GM19468 (cell line): ENCODE measurements around the gene SCRN2.

Experiments
- ATAC-seq: cut with Tn5 transposase; IDR thresholded peaks from one replicate; pipeline ENCODE4 v1.9.1; 2021; ENCODE audit warnings: mild to moderate bottlenecking, moderate library complexity, moderate number of reproducible peaks; ENCODE audit not compliant: unreplicated experiment; ENCODE audit errors: extremely low read depth

Gene SCRN2

DNA sequence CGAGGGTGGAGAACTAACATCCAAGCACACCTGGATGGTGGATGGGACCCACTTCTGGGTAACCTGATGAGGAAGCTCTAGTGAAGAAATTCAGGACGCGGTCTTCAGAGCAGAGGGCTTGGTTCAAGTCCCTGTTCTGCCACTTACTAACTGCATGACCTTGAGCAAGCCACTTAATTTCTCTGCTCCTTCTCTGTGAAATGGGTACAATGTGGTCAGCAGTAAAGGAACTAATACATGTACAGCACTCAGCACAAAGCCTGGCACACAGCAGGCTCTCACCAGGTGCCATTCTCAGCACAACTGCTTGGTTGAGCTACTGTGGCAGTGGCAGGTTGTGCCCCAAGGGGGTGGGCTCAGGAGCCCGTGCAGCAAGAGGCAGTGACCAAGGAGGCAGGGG lies 17.6 kb downstream of the SCRN2 start:
- ATAC-seq: no peak

DNA sequence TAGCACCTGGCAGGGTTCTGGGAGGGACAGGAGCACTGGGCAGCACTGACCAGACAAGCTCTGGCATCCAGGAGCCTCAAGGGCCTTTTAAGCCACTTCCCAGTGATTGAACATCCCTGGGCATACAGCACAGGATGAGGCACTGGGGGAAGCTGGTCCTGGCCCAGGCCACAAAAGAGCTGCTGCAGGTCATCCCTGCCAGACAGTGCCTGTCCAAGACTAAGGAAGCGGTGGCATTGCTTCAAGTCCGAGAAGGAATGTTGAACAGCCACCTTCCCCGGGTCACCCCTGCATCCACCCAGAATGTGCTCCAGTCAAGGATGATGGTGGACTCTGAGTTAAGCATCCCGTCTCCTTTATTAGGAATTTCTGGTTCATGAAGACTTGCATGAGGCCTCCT lies 18.3 kb downstream of the SCRN2 start:
- no peak for ATAC-seq

DNA sequence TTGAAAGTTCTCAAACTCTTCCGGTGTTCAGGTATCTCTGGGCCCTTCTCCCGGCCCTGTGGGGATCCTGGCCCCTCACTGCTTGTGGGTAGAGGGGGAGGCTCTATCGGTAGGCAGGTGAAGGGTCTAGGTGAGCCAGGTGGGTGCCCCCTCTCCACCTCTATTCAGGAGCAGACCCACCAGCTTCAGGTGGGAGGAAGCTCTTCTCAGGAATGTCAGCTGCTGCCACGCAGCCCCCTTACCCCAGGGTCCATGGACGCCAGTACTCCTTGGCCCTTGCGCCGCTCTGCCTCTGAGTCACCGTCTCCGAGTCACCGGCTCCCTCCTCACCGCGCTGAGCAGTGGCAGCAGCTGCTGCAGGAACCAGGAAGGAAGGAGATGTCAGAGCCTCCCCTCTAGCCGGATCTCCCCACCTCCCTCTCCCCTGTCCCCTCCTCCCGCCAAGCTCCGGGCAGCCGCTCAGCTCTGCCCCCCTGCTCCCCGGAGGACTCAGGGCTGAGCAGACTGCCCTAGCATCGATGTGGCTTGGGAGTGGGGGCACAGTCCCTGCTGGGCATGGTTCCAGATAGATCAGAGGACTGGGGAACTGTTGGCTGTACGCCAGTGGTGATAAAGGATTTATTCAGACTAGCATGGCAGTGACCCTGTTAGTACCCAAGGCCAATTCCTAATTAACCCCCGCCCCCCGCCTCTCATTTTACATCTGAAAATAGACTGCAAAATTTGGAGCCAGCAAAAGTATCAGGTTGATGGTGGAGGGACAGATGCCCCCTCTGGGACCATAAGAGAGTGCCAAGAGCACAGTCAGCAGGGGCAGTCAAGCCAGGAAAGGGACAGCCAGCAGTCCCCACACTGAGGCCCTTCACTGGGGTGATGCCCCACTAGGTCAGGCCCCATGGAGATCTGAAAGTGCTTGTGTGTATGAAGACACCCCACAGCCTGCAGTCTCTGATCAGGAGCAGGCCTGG lies 19.4 kb downstream of the SCRN2 start, which contains the start of gene OSBPL7:
OSBPL7 (minus strand) TSS at position 371 of the 968 bp plus-strand sequence. CDS start 1,516 bp downstream, outside the sequence.
- peak; percentile 24 for ATAC-seq

DNA sequence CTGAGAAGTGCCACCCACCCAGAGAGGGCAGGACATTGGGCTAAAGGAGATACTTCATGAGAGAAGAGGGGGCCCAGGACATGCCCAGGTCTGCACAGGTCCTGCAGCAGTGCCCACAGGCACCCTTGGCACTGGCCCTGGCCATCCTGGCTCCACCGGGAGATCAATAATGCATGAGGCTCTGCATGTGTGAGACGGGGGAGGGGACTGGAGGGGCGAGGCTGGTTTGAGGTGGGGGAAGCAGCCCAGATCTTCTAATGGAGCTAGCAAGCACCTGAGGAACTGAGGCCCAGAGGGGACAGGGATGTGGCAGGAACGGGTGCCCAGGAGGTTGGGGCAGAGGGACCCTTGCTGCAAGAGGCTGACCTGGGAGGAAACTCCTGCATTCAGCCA lies 20.0 kb downstream of the SCRN2 start:
- ATAC-seq: no peak

DNA sequence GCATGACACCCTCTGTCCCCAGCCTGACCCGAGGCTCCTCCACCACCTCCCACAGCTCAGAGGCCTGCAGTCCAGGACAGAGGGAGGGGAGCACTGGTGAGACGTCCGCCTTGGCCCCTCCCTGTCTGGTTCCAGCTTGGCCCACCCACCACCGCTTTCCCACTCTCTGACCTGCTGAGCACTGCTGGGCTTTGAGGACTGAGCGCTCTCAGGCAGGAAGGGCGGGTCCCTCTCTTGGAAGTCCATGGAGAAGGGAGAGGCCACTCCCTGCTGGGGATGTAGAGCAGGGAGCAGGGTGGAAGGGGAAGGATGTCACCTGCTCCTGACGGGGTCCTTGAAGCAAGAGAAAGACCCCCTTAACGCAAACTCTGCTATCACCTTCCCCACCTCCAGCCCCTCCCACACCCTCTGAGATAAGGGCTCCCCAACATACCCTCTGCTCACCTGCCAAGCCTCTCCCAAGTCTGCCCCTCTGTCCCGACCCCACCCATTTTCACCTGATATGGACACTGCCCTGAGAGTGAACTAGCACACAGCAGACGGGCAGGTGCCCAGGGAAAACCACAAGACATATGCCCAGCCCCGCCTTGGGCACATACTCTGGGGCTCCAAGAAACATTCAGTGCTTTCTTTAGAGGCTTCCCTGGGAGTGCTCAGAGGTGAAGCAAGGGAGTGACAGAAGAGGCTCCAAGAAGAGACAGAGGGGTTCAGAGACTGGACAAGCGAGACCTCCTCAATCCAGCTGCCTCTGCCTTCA lies 20.9 kb downstream of the SCRN2 start:
- no peak for ATAC-seq

DNA sequence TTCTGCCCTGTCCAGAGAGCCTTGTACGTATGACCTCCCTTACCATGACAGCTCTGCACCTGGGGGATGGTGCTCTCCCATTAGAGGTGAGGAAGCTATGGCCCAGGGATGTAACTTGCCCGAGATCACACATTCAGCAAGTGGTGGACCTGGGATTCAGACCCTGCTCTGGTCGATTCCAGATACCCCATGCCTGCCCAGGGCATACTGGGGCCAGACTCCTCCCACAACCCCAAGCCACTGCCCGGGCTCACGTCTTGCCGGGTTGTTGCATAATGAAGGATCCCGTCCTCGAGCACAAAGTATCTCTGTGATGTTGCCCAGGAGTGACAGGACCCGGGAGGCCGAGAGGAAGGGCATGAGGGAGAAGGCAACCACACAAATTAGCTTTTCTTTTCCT lies 21.6 kb downstream of the SCRN2 start:
- no peak for ATAC-seq

DNA sequence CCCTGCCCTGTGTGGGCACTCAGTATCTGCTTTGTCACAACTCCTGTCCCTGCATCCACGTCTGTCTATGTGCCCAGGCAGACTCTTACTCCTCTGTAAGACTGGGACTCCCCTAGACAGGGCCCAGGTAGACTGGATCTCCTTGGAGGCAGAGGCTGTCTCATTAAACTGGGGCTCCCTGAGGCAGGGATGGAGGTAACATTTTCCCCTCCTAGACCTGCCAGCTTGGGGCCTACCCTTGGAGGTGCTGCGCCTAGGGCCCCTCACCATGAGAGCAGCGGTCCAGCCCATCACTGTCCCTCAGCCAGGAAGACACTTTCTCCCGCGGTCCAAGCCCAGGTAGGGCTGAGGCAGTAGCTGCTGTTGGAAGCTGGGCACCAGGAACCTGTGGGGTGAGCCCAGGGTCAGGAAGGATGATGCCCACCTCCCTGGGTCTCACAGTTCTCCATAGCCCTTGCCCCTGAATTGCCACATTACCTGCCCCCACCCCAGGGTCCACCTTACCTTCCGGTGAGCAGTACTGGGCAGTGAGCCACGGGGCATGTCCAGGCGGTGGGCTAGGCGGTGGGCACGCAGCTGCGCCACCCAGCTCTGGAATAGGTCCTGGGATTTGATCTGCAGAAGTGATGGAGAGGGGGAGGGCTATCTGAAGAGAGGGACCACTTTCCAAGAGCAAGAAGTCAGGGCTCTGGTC lies 22.9 kb downstream of the SCRN2 start:
- ATAC-seq: no peak

DNA sequence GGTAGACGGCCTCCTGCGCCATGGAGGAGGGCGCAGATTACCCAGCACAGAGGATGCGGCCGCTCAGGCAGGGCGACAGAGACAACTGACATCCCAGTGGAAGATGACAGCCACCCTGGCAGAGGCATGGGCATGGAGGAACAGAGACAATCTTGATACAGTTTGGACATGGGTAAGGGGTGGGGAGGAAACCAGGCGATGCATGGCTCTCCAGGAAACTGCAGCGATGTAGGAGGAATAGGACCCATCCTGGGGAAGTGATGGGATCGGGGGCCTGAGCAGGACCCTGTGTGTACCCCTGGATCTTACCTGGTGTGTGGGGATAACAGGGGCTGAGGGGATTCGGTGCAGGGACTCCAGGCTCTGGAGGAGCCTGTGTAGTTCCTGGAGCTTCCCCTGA lies 24.1 kb downstream of the SCRN2 start:
- ATAC-seq: no peak

DNA sequence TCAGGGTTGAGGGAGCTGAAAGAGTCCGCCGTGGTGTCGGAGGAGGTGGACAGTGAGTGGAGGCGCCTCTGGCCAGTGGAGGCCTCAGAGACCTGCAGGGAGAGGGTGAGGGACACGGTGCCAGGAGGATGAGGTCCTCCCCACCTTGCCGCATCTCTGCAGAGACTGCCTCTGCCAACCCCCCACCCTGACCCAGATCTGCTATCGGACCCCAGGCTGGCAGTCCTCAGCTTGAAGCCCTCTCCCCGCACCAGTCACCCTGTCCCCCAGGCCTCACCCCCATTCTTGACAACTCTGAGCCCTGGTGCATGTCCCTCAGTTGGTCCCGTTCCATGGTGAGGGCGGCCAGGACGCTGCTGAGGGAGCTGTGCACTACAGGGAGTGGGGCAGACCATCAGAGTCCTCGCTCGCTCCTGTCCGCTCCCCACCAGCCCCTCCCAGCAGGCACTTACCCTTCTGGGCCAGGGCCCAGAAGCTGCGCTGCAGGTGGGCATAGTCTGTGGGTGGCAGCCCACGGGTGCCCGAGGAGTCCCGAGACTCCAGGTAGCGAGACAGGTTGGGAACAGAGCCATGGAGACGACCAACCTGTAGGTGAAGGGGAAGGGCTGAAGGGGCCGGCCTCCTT lies 24.9 kb downstream of the SCRN2 start:
- ATAC-seq: no peak

DNA sequence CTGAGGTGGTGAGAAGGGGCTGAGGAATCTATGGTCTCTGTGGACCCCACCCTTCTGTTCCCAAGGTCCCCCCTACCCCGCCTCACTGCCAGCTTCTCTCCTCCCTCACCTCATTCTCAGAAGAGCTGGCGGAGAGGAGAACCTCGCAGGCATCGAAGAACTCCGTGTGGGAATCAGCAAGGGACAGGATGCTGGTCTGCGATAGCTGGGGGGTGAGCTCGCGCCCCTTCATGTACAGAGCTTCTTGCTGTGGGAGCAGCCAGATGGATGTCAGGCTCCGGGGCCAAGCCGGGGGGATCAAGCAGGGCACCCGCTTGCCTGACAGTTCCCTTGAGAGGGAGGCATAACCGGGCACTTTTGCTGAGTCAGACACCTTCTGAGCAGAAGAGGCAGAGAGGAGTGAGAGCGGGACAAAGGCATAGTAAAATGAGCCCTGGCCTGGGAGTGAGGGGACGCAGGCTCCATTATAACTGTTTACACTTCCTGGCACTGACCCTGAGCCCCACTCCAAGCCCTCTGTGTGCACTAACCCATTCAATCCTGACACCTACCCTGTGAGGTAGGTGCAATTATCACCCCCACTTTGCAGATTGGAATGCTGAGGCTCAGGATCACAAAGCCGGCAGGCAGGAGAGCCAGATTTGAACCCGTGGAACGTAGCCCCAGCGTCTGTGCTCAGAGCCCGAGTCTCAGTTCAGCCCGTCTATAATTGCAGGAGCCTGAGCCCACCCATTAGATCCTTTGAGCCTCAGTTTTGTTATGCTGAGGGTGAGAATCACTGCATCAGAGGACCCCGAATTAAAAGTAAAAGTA lies 25.8 kb downstream of the SCRN2 start:
- no peak for ATAC-seq

DNA sequence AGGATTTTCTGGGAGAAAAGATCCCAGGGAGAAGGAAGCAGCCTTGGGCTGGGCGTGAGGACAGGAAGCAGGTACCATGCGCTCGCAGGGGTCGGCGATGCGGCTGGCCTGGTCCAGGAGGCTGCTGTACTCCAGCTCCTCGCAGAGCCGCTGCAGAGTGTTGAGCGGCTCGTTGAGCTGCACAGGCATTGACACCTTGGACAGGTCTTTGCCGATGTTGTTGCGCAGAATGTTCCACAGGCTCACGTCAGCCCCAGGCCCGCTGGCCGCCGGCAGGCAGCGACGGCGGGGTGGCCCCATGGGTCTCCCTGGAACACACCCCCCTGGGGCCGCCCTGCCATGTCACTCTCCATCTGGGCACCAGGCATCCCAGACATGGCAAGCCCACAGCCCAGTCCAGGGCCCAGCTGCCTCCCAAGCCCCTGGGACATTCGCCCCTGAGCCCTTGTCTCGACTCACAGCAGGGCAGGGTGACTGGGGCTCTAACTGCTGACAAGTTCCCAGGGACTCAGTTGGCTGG lies 27.5 kb downstream of the SCRN2 start:
- no peak for ATAC-seq

DNA sequence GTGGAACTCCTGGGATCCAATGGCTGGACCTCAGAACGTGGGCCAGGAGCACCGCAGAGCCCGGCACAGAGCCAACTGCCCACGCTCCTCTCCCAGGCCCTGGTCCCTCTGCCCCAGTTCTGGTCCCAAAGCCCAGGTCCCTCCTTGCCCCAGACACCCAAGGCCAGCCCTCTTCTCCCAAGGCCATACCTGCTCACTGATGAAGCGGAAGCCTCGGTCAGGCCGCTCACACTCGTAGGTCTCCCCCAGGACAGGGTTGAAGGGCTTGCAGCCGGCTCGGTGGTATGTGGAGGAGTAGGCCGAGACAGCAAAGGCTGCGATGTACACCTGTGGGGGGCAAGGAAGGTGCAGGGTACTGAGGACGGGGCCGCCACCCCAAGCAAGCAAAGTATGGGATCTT lies 28.0 kb downstream of the SCRN2 start:
- no peak for ATAC-seq

DNA sequence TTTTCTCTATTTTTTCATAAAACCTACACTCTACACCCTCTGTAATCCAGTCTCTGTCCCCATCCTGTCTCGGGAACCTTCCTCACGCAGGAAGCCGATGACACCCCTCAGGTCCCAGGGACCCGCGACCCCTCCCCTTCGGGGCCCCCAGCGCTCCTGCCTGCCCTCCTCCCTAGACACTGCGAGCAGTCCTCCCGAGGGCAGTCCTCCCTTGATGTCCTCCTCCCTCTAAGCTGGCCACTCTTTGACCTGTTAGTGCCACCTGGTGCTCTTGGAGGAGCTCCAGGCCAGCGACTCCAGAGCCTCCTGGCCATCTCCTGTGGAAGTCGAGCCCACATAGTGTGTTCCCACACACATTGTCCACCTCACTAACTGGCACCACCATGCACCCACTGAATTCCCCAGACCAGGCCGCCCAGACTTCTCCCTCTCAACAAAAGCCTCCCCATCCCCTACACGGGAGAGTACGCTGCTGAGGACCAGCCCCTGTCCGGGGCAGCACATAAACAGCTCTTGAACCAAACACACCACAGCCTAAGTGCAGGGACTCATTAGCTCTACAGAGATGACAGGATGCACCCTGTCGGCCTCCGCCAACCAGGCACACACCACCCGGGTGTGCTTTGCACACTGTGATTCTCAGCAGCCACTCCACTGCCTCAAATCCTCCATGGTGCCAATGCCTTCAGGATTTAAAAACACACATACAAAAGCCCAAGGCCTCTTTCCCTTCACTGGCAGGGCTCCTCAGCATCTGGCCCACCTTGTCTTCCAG lies 28.7 kb downstream of the SCRN2 start:
- no peak for ATAC-seq

DNA sequence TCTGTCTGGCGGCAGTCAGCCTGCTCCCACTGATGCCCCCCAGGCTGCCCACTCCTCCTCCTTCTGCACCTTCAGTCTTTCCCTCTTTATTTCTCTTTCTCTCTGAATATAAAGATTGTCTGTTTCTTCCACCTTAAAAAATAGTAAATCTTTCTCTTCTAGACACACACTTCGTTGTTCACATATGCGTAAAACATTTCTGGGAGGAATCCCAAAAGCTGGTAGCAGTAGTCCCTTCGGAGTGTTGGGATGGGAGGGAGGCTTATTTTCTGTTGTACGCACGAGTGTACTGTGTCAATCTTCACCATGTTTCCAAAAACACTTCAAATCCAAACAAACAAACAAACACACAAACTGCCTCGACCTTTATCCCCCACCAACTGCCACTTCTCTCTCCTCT lies 29.4 kb downstream of the SCRN2 start:
- no peak for ATAC-seq

DNA sequence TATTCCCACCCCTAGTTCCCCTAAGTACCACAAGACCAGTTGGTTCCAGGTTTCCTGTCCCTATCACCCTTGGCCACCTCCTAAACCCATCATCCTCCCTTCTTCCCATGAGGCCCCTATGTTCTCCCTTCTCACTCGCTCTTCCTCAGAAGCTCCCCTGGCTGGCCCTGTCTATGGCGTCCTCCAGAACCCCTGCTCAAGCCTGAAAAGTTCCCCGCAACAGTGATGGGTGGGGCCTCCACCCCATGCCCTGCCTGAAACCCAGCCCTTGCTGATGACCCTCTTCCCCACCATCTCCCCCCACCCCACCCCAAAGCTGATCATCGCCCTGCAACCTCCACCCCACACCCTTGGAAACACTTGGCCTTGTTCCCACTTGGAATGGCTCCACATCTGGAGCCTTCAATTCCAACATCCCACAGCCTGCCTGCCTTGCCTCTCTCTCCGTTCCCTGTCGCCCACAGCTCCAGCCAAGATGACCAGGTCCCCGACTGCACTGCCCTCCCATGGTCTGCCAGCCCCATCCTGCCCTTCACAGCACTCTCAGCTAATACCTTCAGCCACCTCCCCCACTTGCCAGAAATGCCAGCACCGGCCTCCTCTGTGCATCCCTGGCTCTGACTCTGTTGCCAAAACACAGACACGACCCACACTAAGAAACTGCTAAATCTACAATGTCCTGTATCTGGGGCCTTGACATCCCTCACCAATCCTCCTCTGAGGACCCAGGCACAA lies 30.0 kb downstream of the SCRN2 start:
- no peak for ATAC-seq

DNA sequence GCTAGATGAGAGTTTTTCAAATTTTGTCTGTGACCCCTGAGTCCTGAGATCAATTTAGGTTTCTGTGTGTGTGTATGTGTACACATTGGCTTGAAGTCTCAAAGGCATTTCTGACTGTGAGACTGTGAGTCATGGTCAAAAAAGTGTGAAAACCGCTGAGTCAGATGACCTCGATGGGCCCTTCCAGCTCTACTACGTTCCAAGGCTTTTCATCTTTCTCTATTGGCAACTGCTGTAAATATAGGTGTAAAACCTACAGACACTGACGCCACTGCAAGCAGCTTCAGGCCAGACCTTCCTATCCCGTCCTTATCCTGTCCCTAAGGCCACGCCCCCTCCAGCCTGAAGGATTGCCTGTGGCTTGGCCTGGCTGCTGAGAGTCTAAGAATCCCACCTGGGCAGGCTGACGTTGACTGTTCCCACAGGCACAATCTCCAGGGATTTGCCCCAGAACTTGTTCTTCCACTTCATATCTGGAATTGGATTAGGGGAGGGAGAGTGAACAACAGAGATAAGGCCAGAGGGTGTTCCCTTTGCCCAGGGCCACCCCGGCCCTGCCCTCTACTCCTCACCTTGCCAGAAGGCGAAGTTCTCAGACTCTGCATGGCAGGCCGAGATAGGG lies 30.8 kb downstream of the SCRN2 start:
- no peak for ATAC-seq

DNA sequence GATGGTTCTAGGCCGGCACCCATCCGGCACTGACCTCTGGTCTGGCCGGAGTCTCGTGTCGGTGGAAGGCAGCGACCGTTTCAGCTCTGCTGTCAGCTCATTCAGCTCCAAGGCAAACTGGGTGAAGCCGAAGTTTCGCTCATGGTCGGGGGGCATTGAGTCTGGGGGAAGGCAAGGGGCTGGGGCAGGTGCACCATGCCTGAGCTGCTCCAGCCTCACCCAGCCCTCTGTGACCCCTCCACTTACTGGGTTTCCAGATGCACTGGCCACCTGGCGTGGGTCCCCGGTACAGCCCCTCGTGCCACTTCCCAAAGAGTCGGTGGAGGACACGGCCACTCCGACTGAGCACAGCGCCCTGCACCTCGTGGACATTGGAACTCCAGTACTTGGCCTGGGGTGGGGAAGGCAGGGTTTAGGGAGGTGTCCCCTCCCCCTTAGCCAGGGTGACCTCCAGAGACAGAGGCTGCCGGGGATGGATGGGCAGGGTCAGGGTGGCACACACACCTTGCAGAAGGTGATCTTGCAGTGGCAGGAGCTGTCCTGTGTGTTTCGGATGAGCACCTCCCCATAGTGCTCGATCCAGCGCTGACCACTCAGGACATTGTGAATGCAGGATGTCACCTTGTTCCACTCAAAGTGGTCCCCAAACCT lies 32.1 kb downstream of the SCRN2 start:
- ATAC-seq: no peak
